SIG-M5 treated with dmso at 0.1 percent for 504 hours (cell line): Measurements from ENCODE around the gene P2RY12.

Experiments
- DNase-seq: peaks from one replicate; lab custom pipeline; 2025; ENCODE audit not compliant: unreplicated experiment; lab: John Stamatoyannopoulos, UW

Gene P2RY12

GRCh38 chr3:151307583-151308488 lies 76.7 kb downstream of the P2RY12 start:
- no peak for DNase-seq

- no peak for DNase-seq
Measured at GRCh38 chr3:151307131-151307530, 77.4 kb downstream of the P2RY12 start.

GRCh38 chr3:151306168-151306810 lies 78.3 kb downstream of the P2RY12 start:
- DNase-seq, result no peak

DNA sequence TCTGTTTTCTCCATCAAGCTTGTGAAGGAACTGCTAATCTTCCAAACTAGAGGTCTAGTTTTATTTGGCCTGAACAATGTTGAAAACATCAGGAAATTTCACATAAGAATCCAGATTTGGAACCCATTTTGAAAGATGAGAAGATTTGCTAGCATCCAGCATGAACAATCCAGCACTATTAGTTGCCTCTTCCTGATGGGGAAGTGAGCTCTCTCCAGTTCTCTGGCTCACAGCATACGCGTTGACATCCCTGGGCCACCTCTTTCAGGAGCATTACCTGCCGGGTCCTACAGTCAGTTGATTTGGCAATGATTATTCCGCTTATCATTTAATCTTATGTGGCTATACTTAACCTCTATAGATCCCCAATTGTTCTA lies 78.8 kb downstream of the P2RY12 start:
- DNase-seq, result no peak

GRCh38 chr3:151305060-151305774 lies 79.3 kb downstream of the P2RY12 start:
- peak; percentile 80 for DNase-seq

- DNase-seq, result no peak
Measured at GRCh38 chr3:151303751-151304150, 80.8 kb downstream of the P2RY12 start.

GRCh38 chr3:151301787-151302186 lies 82.8 kb downstream of the P2RY12 start:
- no peak for DNase-seq

GRCh38 chr3:151300539-151300938 lies 84.0 kb downstream of the P2RY12 start:
- no peak for DNase-seq

GRCh38 chr3:151299006-151299405 lies 85.5 kb downstream of the P2RY12 start:
- DNase-seq, result no peak

DNA sequence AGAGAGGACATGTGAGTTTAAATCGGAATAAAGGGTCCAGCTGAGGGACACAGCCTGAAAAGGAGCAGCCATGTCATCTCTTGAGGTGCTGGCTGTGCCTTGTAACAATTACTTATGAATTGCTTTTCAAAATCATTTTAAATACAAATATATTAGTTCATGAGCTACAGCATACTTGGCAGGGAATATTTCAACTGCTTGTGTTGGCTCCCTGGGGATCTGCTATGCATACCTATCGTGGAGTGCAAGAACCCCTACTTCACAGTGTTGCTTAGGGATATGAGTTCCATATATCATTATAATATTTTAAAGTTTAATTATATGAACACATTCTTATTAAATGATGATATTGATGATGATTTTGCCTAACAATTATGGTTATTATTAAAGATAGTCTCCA lies 87.1 kb downstream of the P2RY12 start:
- DNase-seq, result no peak

DNA sequence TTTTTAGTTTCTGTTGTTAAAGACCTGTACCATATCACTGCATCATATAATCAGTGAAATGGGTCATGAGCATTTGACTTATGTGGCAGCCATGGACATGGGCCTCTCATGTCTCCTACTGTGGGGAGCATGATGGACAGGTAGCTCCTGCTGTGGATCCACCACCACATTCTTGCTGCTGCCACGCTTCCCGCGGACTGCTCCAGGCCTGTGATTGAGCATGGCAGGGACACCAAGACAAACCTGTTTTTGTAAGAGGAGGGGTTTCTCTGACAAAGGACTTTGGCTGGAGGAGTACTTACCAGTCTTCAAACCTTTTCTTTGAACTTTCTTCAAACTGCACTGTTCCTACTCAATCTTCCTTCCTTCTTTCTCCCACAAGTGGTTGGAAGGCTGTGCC lies 88.3 kb downstream of the P2RY12 start:
- no peak for DNase-seq

DNA sequence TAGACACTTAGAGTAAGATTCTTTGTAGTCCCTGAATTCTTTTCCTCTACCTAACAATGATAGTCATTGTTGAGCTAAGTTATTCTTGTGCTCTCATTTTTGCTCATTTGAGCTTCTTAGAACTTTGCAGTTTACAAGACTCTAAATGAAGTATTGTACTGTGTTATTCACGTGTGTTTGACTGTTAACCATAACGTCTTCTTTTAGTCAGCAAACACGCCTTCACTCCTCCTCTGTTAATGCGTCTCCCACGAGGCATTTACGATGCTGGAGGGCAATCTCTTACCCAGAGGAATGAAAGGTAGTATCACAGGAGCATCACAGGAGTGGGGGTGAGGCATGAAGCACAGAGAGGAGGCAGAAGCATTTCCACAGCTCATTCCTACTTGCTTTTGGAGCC lies 91.4 kb downstream of the P2RY12 start:
- DNase-seq, result no peak

GRCh38 chr3:151290673-151291072 lies 93.9 kb downstream of the P2RY12 start:
- DNase-seq, result peak; percentile 66

- no peak for DNase-seq
Measured at GRCh38 chr3:151289445-151289844, 95.1 kb downstream of the P2RY12 start.
